H7 (cell line): Measurements from ENCODE around the gene TBR1. TPM values are rescaled to one million over a fixed set of nuclear protein-coding genes. Genes with fewer than 3 reads are reported as not detected.

Source experiments
- DNase-seq: peaks from one replicate; pipeline ENCODE4 v3.0.0; 2012
- H3K27me3 ChIP-seq: 2 replicates; pipeline ENCODE4 v1.6.0; 2011; ENCODE audit warnings: mild to moderate bottlenecking, low read length; ENCODE audit not compliant: control insufficient read depth, insufficient read depth
- H3K36me3 ChIP-seq: replicated peaks from 2 replicates; pipeline ENCODE4 v1.5.1; 2011; ENCODE audit warnings: low read length; ENCODE audit not compliant: control insufficient read depth, insufficient read depth
- H3K4me3 ChIP-seq: 2 replicates; pipeline ENCODE4 v1.5.1; 2011; ENCODE audit warnings: low read depth, mild to moderate bottlenecking, control low read depth, low read length, moderate library complexity; ENCODE audit not compliant: insufficient read depth
- total RNA-seq: library from RNA; depleted of rRNA; stranded (reverse); fragments of >200 nt; shearing (Covaris generic); gene quantifications from 2 replicates; pipeline ENCODE4 v1.2.3, GENCODE V29; 2014

Gene TBR1
- total RNA-seq, 1 experiment from 2014 or later: under 0.01 TPM

- DNase-seq: no peak
- Histone ChIP-seq H3K4me3 (no peak overlapping the region), H3K36me3 (no peaks in the 10 kb centered on the region), H3K27me3 (peaks cover 100% of the 10 kb centered on the region)
These were observed 3.6 kb downstream of the TBR1 start for GRCh38 chr2:161419638-161420190.

DNA sequence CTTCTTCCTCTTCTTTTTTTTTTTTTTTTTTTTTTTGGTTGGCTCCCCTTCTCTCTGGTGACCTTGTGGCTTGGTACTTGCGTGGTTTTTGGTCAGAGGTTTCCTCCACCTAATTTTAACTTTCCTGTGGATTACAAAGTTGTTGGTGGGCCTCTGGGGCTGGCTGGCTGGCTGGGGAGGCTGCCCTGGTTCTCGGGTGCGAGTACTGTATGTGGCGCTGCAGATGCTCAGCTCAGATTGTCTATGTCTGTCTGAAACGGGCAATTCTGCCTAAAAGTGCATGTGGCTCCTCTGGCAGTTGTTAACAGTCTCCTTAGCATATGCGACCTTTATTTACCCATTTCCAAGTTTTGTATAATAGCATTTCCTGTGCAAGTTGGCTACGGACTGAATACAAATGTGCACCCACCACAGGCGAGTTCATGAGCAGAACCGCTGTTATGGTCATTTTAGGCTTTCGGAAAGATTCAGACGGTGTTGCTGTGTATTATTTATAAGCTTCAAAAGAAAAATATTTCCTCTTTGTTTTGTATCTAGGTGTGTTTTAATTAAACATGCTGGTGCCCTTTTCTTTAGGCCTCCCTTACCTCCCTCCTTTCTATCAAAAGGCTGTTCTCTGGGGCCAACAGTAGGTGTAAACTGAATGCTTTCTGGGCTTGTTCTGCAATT, 4.4 kb downstream of the TBR1 start:
- Histone ChIP-seq H3K36me3 (no peaks in the 10 kb centered on the region), H3K4me3 (no peak overlapping the region), H3K27me3 (peaks cover 100% of the 10 kb centered on the region)
- DNase-seq: no peak

DNA sequence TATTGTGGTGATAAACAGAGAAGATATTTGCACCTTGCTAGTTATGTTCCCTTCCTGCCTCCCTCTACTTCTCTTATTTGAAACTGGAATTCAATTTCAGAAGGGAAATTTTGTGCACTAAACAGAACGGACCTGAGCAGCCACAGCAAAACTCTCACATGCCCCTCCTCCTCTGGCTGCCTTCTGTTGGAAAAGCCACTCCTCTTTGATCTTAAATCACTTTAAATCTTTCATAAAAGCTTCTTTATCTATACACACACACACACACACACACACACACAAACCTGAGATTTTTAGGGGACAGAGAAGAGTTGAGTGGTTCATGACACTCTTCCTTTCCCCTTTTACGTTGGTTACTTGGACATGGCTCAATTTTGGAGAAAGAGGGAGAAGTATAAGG, 5.6 kb downstream of the TBR1 start:
- Histone ChIP-seq H3K27me3 (peaks cover 100% of the 10 kb centered on the region), H3K36me3 (no peaks in the 10 kb centered on the region), H3K4me3 (no peak overlapping the region)
- no peak for DNase-seq

GRCh38 chr2:161422816-161423403, 6.8 kb downstream of the TBR1 start:
- no peaks in the 10 kb centered on the region for H3K36me3 ChIP-seq
- peaks cover 100% of the 10 kb centered on the region for H3K27me3 ChIP-seq
- H3K4me3 ChIP-seq: peak overlapping the region; percentile 35; the same call in 1 of the 2 replicates
- peak; percentile 78 for DNase-seq

GRCh38 chr2:161423421-161424393, 7.6 kb downstream of the TBR1 start:
- peak; percentile 87 for DNase-seq
- H3K27me3 ChIP-seq: peaks cover 100% of the 10 kb centered on the region
- H3K4me3 ChIP-seq: peak overlapping the region; percentile 35
- no peaks in the 10 kb centered on the region for H3K36me3 ChIP-seq

DNA sequence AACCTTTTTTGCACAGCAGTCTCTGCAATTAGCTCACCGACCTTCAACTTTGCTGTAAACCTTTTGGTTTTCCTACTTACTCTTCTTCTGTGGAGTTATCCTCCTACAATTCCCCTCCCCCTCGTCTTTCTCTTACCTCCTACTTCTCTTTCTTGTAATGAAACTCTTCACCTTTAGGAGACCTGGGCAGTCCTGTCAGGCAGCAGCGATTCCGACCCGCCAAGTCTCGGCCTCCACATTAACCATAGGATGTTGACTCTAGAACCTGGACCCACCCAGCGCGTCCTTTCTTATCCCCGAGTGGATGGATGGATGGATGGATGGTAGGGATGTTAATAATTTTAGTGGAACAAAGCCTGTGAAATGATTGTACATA, 8.3 kb downstream of the TBR1 start:
- peak; percentile 59 for DNase-seq
- peaks cover 100% of the 10 kb centered on the region for H3K27me3 ChIP-seq
- H3K4me3 ChIP-seq: peak overlapping the region; percentile 35; the same call in 1 of the 2 replicates
- H3K36me3 ChIP-seq: no peaks in the 10 kb centered on the region

DNA sequence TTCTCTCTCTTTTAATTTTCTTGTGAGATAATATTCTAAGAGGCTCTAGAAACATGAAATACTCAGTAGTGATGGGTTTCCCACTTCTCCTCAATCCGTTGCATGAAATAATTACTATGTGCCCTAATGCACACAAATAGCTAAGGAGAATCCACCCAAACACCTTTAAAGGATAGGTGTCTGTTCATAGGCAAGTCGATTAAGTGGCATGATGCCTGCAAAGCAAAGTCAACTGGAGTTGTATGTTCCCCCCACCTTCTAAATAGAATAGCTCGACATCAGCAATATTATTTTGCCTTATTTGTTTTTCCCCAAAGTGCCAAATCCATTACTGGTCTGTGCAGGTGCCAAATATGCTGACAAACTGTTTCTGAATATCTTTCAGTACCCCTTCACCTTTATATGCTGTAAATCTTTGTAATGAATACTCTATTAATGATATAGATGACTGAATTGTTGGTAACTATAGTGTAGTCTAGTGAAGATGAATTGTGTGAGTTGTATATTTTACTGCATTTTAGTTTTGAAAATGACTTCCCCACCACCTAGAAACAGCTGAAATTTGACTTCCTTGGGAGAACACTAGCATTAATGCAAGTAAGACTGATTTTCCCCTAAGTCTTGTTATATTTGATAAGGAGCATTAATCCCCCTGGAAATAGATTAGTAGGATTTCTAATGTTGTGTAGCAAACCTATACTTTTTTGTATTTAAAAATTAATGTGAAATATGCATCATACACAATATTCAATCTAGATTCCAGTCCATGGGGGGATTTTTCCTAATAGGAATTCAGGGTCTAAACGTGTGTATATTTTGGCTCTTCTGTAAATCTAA, 9.0 kb downstream of the TBR1 start:
- Histone ChIP-seq H3K27me3 (peaks cover 98% of the 10 kb centered on the region), H3K4me3 (no peak overlapping the region), H3K36me3 (no peaks in the 10 kb centered on the region)
- no peak for DNase-seq

DNA sequence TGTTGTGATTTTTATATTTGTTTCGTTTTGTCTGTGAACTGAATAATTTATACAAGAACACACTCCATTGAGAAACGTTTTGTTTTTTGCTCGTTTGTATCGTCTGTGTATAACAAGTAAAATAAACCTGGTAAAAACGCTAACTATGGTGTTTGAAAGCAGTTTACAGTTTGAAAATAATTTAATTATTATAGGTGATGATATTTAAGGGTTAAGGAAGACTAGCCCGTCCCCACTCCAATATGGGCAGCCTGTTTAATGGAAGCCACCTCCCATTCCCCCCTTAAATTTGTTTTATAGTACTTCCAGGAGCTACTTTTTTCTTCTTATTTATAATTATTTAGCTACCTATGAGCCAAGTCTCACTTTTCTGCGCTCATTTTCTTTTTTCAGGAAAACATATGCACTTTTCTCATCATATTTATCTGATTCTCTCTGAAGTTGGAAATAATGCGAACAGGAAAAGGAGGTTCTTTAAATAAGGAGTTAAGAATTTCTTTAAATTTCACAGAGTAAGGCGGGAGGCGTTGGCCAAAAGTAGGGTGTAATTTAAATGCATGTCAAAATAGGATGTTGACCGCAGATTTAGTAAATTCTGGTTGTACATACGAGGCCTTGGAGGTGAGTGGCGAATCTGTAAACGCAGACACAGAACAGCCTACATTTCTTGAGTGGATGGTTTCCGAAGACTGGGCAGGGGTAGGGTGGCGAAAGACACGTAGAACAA, 9.8 kb downstream of the TBR1 start:
- Histone ChIP-seq H3K4me3 (no peak overlapping the region), H3K27me3 (peaks cover 91% of the 10 kb centered on the region), H3K36me3 (no peaks in the 10 kb centered on the region)
- no peak for DNase-seq

DNA sequence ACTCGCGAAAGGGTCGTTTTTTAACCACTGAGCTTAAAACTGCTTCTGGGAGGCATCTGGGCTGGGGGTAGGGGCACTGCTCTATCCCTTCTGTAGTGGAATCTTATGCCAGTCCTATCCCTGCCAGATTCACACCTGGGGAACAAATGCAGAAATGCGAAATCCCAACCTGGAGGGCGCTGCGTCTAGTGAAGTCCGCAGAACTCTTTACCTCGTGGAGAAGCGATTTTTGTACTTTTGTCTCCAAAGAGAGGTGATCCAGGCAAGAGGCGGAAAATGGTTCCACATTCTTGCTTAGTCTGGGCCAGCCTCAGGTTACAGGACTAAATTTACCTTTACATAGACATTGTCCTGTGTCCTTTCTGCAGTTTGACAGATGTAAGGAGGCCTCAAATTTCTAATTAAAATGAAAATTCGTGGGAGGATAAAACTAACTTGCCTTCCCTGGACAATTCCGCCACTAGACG, 10.4 kb downstream of the TBR1 start:
- H3K4me3 ChIP-seq: no peak overlapping the region
- H3K36me3 ChIP-seq: no peaks in the 10 kb centered on the region
- peaks cover 87% of the 10 kb centered on the region for H3K27me3 ChIP-seq
- peak; percentile 56 for DNase-seq

- Histone ChIP-seq H3K4me3 (peak overlapping the region; percentile 21; the same call in 1 of the 2 replicates), H3K36me3 (no peaks in the 10 kb centered on the region), H3K27me3 (peaks cover 81% of the 10 kb centered on the region)
- DNase-seq: peak; percentile 81
These were observed 11.0 kb downstream of the TBR1 start for GRCh38 chr2:161426922-161427663.

- Histone ChIP-seq H3K36me3 (no peaks in the 10 kb centered on the region), H3K27me3 (peaks cover 72% of the 10 kb centered on the region), H3K4me3 (peak overlapping the region; percentile 21)
- peak; percentile 77 for DNase-seq
These were observed 11.8 kb downstream of the TBR1 start for GRCh38 chr2:161427664-161428587.

GRCh38 chr2:161430386-161430785, 14.3 kb downstream of the TBR1 start:
- Histone ChIP-seq H3K36me3 (no peaks in the 10 kb centered on the region), H3K4me3 (no peak overlapping the region), H3K27me3 (peaks cover 48% of the 10 kb centered on the region)
- DNase-seq: no peak
